HEK293 (cell line): ENCODE results near the gene RABAC1.

ENCODE experiments used
- ATF2 ChIP-seq: fragments of 450-650 bp; formaldehyde crosslinking; IDR thresholded peaks from 2 replicates; pipeline ENCODE4 v1.5.1; 2016; ENCODE audit warnings: missing biosample characterization, missing genetic modification characterization, low read depth
- BCL11B ChIP-seq: fragments of 450-650 bp; formaldehyde crosslinking; IDR thresholded peaks from 2 replicates; pipeline ENCODE4 v1.5.1; 2016; ENCODE audit warnings: low read depth, missing biosample characterization, missing genetic modification characterization
- BCL6B ChIP-seq: fragments of 450-650 bp; formaldehyde crosslinking; IDR thresholded peaks from 2 replicates; pipeline ENCODE4 v1.5.1; 2017; ENCODE audit warnings: missing biosample characterization, missing genetic modification characterization
- EGR2 ChIP-seq: fragments of 450-650 bp; formaldehyde crosslinking; IDR thresholded peaks from 2 replicates; pipeline ENCODE4 v1.5.1; 2016; ENCODE audit warnings: low read depth, missing biosample characterization, missing genetic modification characterization
- GLIS1 ChIP-seq: fragments of 450-650 bp; formaldehyde crosslinking; IDR thresholded peaks from 2 replicates; pipeline ENCODE4 v1.5.1; 2016; ENCODE audit warnings: missing biosample characterization, missing genetic modification characterization
- MYNN ChIP-seq: fragments of 450-650 bp; formaldehyde crosslinking; IDR thresholded peaks from 2 replicates; pipeline ENCODE4 v1.5.1; 2016; ENCODE audit warnings: missing biosample characterization, missing genetic modification characterization, borderline replicate concordance
- PRDM1 ChIP-seq: fragments of 450-650 bp; formaldehyde crosslinking; IDR thresholded peaks from 2 replicates; pipeline ENCODE4; 2016; ENCODE audit warnings: missing biosample characterization, missing genetic modification characterization
- ZBTB10 ChIP-seq: fragments of 450-650 bp; formaldehyde crosslinking; IDR thresholded peaks from 2 replicates; pipeline ENCODE4 v1.5.1; 2016; ENCODE audit warnings: missing biosample characterization, missing genetic modification characterization
- ZBTB11 ChIP-seq: fragments of 450-650 bp; formaldehyde crosslinking; conservative IDR thresholded peaks from 2 replicates; pipeline ENCODE4 v1.5.1; 2016; ENCODE audit warnings: low read depth, missing biosample characterization, missing genetic modification characterization
- ZFP69B ChIP-seq: fragments of 450-650 bp; formaldehyde crosslinking; IDR thresholded peaks from 2 replicates; pipeline ENCODE4 v1.5.1; 2016; ENCODE audit warnings: missing biosample characterization, missing genetic modification characterization
- ZNF121 ChIP-seq: fragments of 450-650 bp; formaldehyde crosslinking; IDR thresholded peaks from 2 replicates; pipeline ENCODE4 v1.5.1; 2016; ENCODE audit warnings: missing biosample characterization, missing genetic modification characterization
- ZNF146 ChIP-seq: fragments of 450-650 bp; formaldehyde crosslinking; IDR thresholded peaks from 2 replicates; pipeline ENCODE4 v1.5.1; 2016; ENCODE audit warnings: missing biosample characterization, missing genetic modification characterization
- ZNF169 ChIP-seq: fragments of 450-650 bp; formaldehyde crosslinking; IDR thresholded peaks from 2 replicates; pipeline ENCODE4 v1.5.1; 2016; ENCODE audit warnings: missing biosample characterization, missing genetic modification characterization
- ZNF211 ChIP-seq: fragments of 450-650 bp; formaldehyde crosslinking; IDR thresholded peaks from 2 replicates; pipeline ENCODE4 v1.5.1; 2016; ENCODE audit warnings: low read depth, missing biosample characterization, missing genetic modification characterization
- ZNF311 ChIP-seq: fragments of 450-650 bp; formaldehyde crosslinking; IDR thresholded peaks from 2 replicates; pipeline ENCODE4 v1.5.1; 2017; ENCODE audit warnings: missing biosample characterization, missing genetic modification characterization, borderline replicate concordance
- ZNF354C ChIP-seq: fragments of 450-650 bp; formaldehyde crosslinking; IDR thresholded peaks from 2 replicates; pipeline ENCODE4 v1.5.1; 2016; ENCODE audit warnings: missing biosample characterization, missing genetic modification characterization, low read depth, borderline replicate concordance
- ZNF416 ChIP-seq: fragments of 450-650 bp; formaldehyde crosslinking; IDR thresholded peaks from 2 replicates; pipeline ENCODE4 v1.5.1; 2016; ENCODE audit warnings: missing biosample characterization, missing genetic modification characterization
- ZNF423 ChIP-seq: fragments of 450-650 bp; formaldehyde crosslinking; IDR thresholded peaks from 2 replicates; pipeline ENCODE4 v1.5.1; 2016; ENCODE audit warnings: missing biosample characterization, missing genetic modification characterization
- ZNF433 ChIP-seq: fragments of 450-650 bp; formaldehyde crosslinking; IDR thresholded peaks from 2 replicates; pipeline ENCODE4 v1.5.1; 2016; ENCODE audit warnings: missing biosample characterization, missing genetic modification characterization, low read depth
- ZNF473 ChIP-seq: fragments of 450-650 bp; formaldehyde crosslinking; IDR thresholded peaks from 2 replicates; pipeline ENCODE4 v1.5.1; 2017; ENCODE audit warnings: missing biosample characterization, missing genetic modification characterization
- ZNF48 ChIP-seq: fragments of 450-650 bp; formaldehyde crosslinking; IDR thresholded peaks from 2 replicates; pipeline ENCODE4 v1.5.1; 2016; ENCODE audit warnings: missing biosample characterization, missing genetic modification characterization
- ZNF488 ChIP-seq: fragments of 450-650 bp; formaldehyde crosslinking; IDR thresholded peaks from 2 replicates; pipeline ENCODE4 v1.5.1; 2016; ENCODE audit warnings: missing biosample characterization, missing genetic modification characterization
- ZNF514 ChIP-seq: fragments of 450-650 bp; formaldehyde crosslinking; IDR thresholded peaks from 2 replicates; pipeline ENCODE4 v1.5.1; 2016; ENCODE audit warnings: missing biosample characterization, missing genetic modification characterization
- ZNF544 ChIP-seq: fragments of 450-650 bp; formaldehyde crosslinking; IDR thresholded peaks from 2 replicates; pipeline ENCODE4 v1.5.0; 2017; ENCODE audit warnings: missing biosample characterization, missing genetic modification characterization
- ZNF621 ChIP-seq: fragments of 450-650 bp; formaldehyde crosslinking; IDR thresholded peaks from 2 replicates; pipeline ENCODE4 v1.5.1; 2017; ENCODE audit warnings: missing biosample characterization, missing genetic modification characterization
- ZNF639 ChIP-seq: fragments of 450-650 bp; formaldehyde crosslinking; IDR thresholded peaks from 2 replicates; pipeline ENCODE4 v1.5.1; 2016; ENCODE audit warnings: missing biosample characterization, missing genetic modification characterization
- ZNF670 ChIP-seq: fragments of 450-650 bp; formaldehyde crosslinking; IDR thresholded peaks from 2 replicates; pipeline ENCODE4 v1.5.1; 2016; ENCODE audit warnings: missing biosample characterization, missing genetic modification characterization, low read depth
- ZNF791 ChIP-seq: fragments of 450-650 bp; formaldehyde crosslinking; IDR thresholded peaks from 2 replicates; pipeline ENCODE4 v1.5.1; 2016; ENCODE audit warnings: missing biosample characterization, missing genetic modification characterization
- ZSCAN30 ChIP-seq: fragments of 450-650 bp; IDR thresholded peaks from 2 replicates; pipeline ENCODE4 v1.5.1; 2018; ENCODE audit warnings: missing biosample characterization, mild to moderate bottlenecking, missing genetic modification characterization, moderate library complexity

Gene RABAC1

GRCh38 chr19:41928754-41929535 lies 30.2 kb downstream of the RABAC1 start (continued):
- TF ChIP-seq ZBTB11 (tag by site-specific recombination) (peak; percentile 83), ZNF433 (no peak), ZNF423 (tag by site-specific recombination) (no peak; the same call in 1 of the 2 replicates), MYNN (tag by site-specific recombination) (no peak), ATF2 (tag by site-specific recombination) (no peak), ZNF169 (tag by site-specific recombination) (no peak), ZNF354C (no peak), ZNF639 (tag by site-specific recombination) (no peak), ZNF791 (0 out of 2 replicates have a peak, but pooled peaks have one; percentile 10), GLIS1 (tag by site-specific recombination) (no peak; the same call in 1 of the 2 replicates), BCL11B (tag by site-specific recombination) (no peak), ZNF146 (tag by site-specific recombination) (no peak; the same call in 1 of the 2 replicates), ZFP69B (0 out of 2 replicates have a peak, but pooled peaks have one; percentile 51), ZNF311 (tag by site-specific recombination) (peak; percentile 71; the same call in 1 of the 2 replicates), ZNF514 (tag by site-specific recombination) (no peak), ZNF211 (tag by site-specific recombination) (no peak), ZNF488 (no peak), PRDM1 (tag by site-specific recombination) (no peak), ZNF416 (tag by site-specific recombination) (no peak), ZBTB10 (tag by site-specific recombination) (peak; percentile 65; the same call in 1 of the 2 replicates), ZNF670 (tag by site-specific recombination) (no peak), ZNF544 (tag by site-specific recombination) (no peak), ZNF48 (tag by site-specific recombination) (no peak), ZNF121 (tag by site-specific recombination) (no peak), ZSCAN30 (tag by site-specific recombination) (no peak), ZNF473 (no peak), ZNF621 (0 out of 2 replicates have a peak, but pooled peaks have one; percentile 28), EGR2 (peak; percentile 89), BCL6B (0 out of 2 replicates have a peak, but pooled peaks have one; percentile 25)
